Neural cell (in vitro differentiated cells): ENCODE measurements around the gene FGFR4.

Experiments used
- CTCF ChIP-seq: fragments of 450-650 bp; IDR thresholded peaks from 2 replicates; pipeline ENCODE4 v1.5.1; 2014; ENCODE audit warnings: antibody characterized with exemption, mild to moderate bottlenecking, moderate library complexity; ENCODE audit not compliant: poor library complexity, severe bottlenecking
- MXI1 ChIP-seq: fragments of 450-650 bp; conservative IDR thresholded peaks from 2 replicates; pipeline ENCODE4 v1.6.1; 2014; ENCODE audit warnings: antibody characterized with exemption, mild to moderate bottlenecking; ENCODE audit not compliant: poor library complexity, severe bottlenecking
- POLR2AphosphoS5 ChIP-seq: IDR thresholded peaks from 2 replicates; pipeline ENCODE4 v1.6.1; 2012
- REST ChIP-seq: IDR thresholded peaks from 2 replicates; pipeline ENCODE4 v1.6.1; 2012; ENCODE audit warnings: borderline replicate concordance
- TAF1 ChIP-seq: IDR thresholded peaks from 2 replicates; pipeline ENCODE4 v1.6.1; 2012; ENCODE audit warnings: low read depth

GRCh38 chr5:177094224-177095087 lies 7.7 kb downstream of the FGFR4 start:
- TF ChIP-seq TAF1 (no peak), REST (no peak), CTCF (no peak), MXI1 (no peak), POLR2AphosphoS5 (no peak)
